ENCODE data around the gene SFTPD.
A peak's percentile ranks its signal among the peaks of the same experiment; 100 is the strongest.
"Not testable (repeated sequence)": the region's sequence is repeated elsewhere in the genome, so short reads cannot be mapped to it uniquely, and the experiment has no call there.

Gene SFTPD

DNA sequence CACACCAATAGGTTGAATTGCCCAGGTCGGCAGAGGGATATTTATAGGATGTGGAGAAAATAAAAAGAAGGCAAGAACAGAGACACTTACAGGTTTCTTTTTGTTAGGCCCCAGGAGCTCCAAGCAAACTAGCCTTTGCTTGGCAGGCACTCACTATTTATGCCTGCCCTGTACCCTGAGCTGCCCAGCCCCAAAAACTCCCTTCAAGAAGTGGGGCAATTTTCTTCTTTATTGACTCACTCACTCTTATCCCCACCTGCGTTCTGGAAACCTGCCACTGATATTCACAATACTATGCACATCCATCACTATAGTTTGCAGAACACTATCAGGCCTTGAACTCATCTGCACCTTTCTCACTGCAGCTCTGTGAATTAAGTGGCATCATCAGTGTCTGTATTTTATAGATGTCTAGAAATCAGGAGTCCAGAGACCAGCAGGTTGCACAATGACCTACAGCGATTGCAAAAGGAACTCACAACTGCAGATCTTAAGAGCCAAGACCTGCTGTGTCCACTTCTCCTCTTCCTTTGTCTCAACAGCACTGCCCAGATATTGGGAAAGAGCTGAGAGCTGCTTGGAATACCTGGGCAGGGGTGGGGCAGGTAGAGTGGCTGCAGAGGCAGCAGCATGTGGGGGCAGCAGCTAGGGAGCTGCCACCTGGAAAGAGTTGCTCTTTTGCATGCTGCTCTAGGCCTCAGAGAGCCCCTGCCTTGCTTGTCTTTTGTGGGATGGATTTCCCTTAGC, at the start of gene SFTPD:
Gene SFTPD (minus strand): TSS at position 130 of the 747 bp plus-strand sequence. CDS start 2,446 bp downstream, outside the sequence.
- DNase-seq (ENCODE audit: low read depth) = no peak

DNA sequence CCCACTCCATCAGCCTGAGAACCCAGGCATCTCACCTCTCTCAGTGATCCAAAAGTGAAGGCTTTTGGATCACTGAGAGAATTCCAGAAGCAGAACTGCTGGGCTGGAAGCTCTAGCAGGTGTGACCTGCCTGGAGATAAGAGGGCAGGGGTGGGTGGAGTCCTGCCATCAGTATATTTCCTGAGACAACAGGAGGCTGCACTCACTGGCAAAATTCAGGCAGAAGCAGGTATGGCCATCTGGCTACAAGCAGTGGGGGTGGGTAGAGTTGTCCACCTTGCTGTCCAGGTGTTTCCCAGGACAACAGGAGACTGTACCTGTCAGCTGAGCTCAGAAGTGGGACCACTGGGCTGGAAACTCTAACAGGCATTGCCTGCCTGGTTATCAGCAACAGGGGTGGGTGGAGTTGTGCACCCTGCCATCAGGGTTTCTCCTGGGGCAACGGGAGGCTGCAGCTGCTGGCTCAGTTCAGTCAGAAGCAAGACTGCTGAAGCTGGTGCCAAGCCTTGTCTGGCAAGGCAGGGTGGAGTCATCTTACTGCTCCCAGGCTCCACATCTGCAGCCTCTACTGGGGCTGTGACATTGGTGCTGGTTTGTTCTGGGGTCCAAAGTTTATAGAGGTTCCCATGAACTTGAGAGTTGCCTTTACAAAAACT, 47.2 kb upstream of the SFTPD start:
- DNase-seq (ENCODE audit: low read depth) = no peak

DNA sequence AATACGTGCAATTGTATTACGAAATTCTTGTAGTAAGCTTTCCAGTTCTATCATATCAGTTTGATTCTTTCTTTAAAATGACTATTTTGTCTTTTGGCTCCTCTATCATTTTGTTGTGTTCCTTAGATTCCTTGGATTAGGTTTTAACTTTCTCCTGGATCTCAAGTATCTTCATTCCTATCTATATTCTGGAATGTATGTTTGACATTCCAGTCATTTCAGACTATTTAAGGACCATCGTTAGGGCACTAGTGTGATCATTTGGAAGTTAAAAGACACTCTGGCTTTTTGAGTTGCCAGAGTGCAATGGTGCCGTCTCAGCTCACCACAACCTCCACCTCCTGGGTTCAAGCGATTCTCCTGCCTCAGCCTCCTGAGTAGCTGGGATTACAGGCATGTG, 45.7 kb upstream of the SFTPD start:
- no peak for DNase-seq (ENCODE audit: low read depth)

DNA sequence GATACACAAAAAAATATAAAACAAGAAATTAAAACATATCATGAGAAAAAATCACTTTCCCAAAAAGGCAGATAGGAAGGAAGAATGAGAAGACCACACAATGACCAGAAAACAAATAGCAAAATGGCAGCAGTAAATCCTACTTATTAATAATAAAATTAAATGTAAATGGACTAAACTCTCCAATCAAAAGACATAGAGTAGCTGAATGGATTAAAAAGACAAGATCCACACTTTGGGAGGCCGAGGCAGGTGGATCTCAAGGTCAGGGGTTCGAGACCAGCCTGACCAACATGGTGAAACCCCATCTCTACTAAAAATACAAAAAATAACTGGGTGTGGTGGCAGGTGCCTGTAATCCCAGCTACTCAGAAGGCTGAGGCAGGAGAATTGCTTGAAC, 39.3 kb upstream of the SFTPD start:
- DNase-seq (ENCODE audit: low read depth) = not testable (repeated sequence)

DNA sequence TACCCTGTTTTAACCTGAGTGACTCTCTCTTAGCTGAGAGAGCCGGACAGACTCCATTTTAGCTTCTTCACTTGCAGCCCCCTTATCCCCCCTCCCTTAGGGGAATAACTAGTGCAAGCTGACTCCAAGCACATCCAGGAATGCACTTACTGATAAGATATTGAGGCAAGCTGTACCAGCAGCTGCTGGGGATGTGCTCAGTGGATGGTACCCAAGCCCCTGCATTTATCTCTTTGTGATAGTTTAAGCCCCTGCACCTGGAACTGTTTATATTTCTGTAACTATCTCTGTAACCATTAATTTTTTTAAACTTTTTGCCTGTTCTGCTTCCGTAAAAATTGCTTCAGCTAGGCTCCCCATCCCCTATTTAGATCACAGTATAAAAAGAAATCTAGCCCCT, 37.8 kb upstream of the SFTPD start:
- DNase-seq (ENCODE audit: low read depth) = not testable (repeated sequence)

DNA sequence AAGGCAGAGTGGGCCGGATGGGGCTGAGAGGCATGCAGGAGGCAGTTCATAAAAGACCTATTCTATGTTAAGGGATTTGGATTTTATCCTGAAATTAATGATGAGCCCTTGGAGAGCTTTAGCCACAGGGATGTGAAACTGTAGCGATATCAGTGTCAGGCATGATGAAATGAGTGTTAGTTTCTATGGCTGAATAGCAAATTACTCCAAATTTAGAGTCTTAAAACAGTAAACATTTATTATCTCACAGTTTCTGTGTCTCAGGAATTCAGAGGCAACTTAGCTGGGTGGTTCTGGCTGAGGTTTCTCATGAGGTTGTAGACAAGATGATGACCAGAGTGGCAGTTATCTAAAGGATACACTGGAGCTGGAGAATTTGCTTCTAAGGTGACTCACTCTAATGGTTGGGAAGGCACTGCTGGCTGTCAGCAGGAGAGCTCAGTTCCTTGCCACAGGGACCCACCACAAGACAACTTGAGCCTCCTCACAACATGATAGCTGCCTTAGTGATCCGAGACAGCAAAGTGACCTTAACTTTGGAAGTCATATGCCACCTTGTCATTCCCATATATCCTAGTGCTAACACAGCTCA, 36.7 kb upstream of the SFTPD start:
- no peak for DNase-seq (ENCODE audit: low read depth)

DNA sequence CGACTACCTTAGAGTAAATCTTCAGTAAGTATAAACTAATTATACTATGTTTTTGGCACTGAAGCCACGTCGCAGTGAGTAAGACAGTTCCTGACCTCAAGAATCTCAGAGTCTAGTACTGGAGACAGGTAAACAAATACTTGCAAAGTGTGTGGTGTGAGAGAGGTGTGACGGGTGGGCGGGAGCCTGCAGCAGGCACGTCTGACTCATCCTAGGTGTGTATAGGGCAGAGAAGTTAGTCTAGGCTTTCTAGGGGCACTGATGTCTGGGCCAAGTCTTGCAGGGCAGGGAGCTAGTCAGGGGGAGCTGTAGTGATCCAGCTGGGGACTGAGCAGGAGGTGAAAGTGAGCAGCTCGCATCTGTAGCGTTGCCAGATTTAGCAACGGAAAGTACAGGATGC, 35.9 kb upstream of the SFTPD start:
- DNase-seq (ENCODE audit: low read depth) = peak; percentile 61

DNA sequence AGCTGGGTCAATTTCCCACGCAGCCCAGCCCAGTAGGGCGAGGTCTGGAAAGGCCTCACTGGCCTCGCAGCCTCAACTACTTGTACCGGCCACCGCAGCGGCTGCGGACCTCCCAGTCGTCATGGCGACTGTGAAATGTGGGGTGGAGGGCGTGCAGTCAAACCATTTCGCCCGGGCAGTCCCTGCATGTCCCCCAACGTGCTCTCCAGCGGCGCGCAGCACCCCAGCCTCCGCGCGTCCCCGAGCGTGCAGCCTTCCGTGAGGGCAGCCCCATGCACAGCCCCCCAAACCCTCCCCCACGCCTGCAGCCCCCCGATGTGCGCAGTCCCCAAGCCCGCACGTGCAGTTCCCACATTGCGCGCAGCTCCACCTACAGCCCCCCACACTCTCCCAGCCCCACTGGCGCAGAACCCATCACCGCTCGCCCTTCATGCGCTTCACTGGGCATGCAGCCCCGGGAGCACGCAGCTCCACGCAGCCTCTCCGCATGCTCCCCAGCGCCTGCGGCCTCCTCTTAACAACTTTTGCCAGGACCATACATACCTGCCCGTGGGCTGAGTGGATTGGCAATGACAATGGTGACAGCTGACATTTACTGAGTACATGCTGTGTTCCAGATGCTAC, 34.5 kb upstream of the SFTPD start:
- no peak for DNase-seq (ENCODE audit: low read depth)

DNA sequence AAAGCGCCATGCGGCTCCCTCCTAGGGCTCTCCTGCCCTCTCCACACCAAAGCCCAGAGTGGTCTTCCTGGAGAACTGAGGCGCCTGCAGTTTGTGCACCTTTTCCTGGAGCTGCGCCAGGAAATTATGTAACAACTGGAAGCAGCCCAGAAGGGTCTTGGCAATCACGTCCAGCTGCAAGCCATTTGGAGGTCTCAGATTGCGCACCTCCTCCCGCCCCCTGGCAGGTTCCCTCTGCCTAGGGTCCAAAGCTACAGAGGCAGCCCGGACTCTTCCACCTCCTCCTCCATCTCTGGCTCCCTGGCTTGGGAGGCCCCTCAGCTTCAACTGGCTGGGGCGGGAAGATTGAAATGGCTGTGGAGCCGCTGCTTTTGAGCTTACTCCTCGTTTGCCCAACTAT, 34.0 kb upstream of the SFTPD start:
- no peak for DNase-seq (ENCODE audit: low read depth)

DNA sequence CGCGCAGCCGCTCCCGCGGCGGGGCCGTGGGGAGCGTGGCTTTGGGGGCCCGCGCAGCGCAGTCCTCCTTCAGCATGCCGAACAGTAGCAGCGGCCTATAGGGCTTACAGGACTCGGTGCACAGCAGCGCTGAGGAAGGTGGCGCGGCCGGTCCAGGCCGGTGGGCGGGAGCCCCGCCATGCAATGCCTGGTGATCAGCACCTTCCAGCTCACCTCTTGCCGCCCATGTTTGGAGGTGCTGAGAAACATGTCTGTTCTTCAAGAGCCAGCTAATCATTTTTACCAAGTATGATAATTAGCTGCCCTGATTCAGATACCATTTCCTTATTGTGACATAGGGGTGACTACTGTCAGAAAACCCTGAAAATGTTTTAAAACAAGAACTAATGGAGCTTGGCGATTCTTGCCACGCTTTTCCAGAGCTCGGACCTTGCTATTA, 33.5 kb upstream of the SFTPD start:
- DNase-seq (ENCODE audit: low read depth) = peak; percentile 15

DNA sequence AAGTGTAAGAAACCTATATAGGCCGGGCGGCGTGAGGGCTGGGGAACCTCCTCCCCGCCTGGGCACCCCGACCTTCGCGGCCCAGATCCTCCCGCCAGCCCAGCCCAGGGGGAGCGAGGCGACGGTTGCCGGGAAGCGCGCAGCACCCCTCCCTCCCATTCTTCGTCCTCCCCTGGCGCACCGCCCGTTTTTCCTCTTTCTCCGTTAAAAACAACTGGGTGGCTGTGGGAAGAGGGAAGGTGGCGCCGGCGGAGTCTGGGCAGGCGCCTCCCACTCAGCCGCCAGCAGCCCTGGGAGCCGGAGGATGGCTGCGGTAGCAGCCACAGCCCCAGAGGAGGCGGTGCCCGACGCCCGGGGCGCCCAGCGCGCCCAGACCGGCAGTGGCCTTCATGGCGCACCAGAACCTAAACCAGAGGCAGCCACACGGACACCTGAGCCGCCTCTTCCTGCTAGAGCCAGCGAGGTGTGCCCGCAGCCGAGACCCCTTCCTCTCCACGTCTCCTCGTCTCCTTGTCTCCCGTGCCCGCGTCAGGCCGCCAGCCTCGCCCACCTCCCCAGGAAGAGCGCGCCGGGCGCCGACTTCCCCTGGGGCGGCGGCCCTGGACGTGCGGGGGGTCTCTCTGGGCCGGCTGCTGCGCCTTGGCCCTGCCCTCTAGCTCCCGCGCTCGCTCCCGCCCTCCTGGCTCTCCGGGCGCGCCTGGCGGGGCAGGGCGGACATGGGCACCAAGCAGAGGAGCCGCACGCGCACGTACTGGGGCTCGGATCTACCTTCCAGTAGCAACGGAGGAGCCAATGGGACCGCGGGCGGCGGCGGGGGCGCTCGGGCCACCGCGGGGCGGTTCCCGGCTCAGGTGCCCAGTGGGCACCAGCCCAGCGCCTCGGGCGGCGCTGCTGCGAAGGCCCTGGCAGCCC, 32.8 kb upstream of the SFTPD start:
- peak; percentile 31 for DNase-seq (ENCODE audit: low read depth)

DNA sequence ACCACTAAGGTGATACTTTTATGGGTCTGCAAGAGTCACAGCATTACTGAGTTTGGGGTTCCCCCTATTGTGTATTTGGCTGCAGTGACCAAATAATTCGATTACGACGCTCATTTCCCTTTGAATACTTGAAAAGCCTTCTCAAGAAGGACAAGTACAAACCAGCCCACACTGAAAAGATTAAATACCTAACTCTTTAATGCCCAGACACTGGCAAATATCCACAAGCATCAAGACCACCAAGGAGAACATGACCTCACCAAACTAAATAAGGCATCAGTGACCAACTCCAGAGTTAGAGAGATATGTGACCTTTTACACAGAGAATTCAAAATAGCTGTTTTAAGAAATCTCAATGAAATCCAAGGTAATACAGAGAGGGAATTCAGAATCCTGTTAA, 31.8 kb upstream of the SFTPD start:
- no peak for DNase-seq (ENCODE audit: low read depth)

DNA sequence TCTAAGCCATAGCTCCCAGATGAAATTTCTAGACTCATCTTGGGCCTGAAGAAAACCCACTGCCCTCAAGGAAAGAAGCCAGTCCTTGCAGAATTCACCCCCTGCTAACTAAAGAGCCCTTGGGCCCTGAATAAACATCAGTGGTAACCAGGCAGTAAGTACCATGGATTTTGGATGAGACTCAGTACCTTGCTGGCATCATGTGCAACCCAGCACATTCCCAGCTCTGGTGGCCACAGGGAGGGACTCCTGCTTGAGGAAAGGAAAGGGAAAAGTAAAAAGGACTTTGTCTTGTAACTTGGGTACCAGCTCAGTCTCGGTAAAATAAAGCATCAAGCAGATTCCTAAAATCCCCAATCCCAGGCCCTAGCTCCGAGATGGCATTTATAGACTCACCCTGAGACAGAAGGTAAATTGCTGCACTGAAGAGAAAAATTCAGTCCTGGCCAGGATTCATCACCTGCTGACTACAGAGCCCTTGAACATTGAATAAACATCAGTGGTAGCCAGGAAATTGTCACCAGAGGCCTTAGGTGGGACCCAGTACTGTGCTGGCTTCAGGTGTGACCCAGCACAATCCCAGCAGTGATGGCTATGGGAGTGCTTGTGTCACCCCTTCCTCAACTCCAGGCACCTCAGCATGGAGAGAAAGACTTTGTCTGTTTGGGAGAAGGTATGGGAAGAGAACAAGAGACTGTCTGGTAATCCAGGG, 31.2 kb upstream of the SFTPD start:
- DNase-seq (ENCODE audit: low read depth) = no peak

DNA sequence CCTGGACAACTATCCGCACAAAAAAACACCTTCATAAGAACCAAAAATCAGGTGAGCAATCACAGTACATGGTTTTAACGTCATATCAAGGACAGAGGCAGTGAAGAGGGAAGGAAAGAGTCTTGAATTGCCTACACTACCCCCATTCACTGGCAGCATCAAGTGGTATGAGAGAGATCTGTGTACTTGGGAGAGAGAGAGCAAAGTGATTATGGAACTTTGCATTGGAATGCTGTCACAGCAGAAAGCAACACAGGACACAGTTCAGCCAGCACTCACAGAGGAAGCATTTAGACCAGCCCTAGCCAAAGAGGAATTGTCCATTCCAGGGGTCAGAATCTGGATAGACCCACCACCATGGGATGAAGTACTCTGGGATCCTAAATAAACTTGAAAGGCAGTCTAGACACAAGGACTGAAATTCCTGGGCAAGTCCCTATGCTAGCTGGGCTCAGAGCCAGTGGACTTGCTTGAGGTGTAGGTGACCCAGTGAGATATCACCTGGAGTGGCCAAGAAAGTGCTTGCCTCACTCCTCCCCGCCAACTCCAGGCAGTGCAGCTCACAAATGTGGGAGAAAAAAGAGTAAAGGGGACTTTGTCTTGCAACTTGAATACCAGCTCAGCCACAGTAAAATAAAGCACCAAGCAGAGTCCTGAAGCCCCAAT, 30.5 kb upstream of the SFTPD start:
- no peak for DNase-seq (ENCODE audit: low read depth)

DNA sequence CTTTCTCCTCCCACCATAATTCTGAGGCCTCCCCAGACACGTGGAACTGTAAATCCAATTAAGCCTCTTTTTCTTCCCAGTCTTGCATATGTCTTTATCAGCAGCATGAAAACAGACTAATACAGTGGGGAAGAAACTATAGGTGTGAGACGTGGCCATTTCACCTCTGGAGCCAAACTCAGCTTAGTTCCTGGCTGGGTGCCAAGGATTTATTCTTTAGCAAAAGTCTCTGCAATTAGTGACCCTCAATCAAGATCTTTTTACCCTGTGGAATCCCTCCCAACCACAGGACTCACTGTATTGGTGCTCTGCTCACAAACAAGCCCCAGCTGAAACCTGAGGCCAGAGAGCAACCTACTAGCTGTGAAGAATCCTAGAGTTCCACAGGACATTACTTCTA, 28.1 kb upstream of the SFTPD start:
- DNase-seq (ENCODE audit: low read depth) = no peak

DNA sequence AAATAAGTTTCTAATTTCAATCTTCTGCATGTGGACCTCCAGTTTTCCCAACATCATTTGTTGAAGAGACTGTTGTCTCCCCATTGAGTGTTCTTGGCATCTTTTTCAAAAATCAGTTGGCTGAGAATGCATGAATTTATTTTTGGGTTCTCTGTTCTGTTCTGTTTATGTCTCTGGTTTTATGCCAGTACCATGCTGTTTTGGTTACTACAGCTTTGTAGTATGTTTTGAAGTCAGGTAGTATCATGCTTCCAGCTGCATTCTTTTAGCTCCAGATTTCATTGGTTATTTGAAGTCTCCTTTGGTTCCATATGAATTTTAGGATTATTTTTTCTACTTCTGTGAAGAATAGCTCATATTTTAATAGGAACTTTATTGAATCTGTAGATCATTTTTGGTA, 21.2 kb upstream of the SFTPD start:
- no peak for DNase-seq (ENCODE audit: low read depth)

DNA sequence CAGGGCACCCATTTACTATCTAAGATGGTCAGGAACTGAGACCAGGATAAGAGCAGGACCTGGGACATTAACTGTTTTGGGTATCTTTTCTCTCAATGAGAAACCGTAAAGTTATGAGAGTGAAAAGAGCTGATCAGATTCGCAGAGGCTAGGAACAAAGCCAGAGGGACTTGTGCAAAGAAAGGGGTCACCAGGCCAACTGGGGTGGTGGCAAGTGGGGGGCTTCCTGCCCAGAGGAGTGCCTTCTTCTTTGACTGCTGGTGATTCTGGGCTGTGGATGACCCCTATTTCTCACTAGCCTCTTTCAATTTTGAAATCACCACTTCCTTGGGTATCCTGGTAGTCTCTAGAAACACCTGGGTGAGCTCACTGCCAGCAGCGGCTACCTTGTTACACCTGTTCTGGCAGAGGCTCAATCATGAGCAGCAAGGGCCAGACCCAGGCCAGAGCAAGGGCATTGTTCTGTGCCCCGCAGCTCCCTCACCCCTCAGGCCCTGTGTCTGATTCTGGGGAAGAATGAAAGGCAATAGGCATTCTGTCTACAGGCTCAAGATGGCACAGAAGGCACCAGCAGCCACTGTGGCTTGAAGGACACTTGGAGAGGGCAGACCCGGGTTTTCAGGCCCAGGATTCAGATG, 999 bp downstream of the SFTPD start:
- DNase-seq (ENCODE audit: low read depth) = no peak

DNA sequence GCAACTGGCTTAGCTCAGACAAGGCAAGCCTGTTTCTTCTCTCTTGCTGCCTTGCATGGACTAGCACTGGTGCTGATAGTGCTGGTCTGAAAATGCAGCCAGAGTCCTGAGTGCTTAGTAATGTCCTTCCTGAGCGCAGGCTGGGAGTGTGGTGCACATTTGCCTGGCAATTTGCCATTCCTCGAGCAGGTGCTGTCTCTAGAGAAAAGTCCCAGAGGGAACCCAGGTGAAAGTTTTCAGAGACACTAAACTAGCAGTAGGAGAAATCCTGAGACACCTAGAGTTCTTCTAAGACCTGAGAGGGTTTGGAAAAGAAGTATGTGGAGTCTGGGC, 1.9 kb downstream of the SFTPD start:
- DNase-seq (ENCODE audit: low read depth) = no peak

DNA sequence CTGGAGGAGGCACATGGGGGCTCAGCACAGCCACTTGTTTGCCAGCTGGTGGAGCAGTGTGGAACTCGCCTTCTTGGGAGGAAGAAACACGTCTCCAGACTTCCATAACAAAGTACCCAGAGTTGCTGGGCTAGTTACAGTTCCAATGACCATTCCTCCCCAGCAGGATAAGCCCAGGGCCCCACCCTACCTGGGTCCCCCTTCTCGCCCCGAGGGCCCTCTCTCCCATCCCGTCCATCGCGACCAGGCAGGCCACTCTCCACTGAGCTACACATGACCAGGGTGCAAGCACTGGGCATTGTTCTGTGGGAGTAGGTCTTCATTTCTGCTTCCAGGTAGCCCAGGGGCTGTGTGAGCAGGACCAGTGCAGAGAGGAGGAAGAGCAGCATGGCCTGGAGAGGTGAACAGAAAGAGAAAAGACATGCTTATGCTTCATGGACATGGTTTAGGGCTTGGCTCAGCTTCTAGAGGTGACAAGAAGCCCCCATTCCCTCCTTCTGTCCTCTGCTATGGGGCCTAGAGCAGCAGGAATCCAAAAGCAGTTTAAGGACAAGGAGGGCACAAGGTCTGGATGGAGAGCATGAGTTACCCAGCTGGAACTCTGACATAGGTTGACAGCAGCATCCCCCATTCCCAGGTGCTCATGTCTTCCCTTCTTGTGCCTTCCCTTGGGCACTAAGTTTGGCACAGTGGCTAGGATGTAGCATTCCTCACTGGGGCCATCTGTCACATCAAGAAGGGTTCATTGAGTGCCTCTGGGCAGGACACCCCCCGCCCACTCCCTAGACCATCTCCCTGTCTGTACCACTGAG, 2.4 kb downstream of the SFTPD start:
- DNase-seq (ENCODE audit: low read depth) = no peak
